A549 (cell line): ENCODE measurements around the gene ADGRF5. TPM values are rescaled to one million over a fixed set of nuclear protein-coding genes. Genes with fewer than 3 reads are reported as not detected.

Experiments
- ATAC-seq, 2 experiments: fragments of 200-7000 bp in 1 of 2; fragments of >200 bp in 1 of 2; cut with Nextera tagmentation in 1 of 2; cut with Tn5 transposase in 1 of 2; 3 replicates each; pipeline versions ENCODE4 v1.8.0 to v1.9.1; 2018 to 2020; ENCODE audit warnings: mild to moderate bottlenecking in 1 of 2, moderate library complexity in 1 of 2
- CTCF ChIA-PET: fragments of 300-600 bp; sonication (Branson Sonifier 250); formaldehyde crosslinking; extraction: SDS; loops from one replicate; lab custom pipeline; 2021; ENCODE audit warnings: antibody characterized with exemption, inconsistent platforms; lab: Yijun Ruan, JAX
- POLR2A ChIA-PET: fragments of 350-600 bp; formaldehyde crosslinking; extraction: SDS; loops from one replicate; lab custom pipeline; 2021; ENCODE audit warnings: antibody characterized with exemption, inconsistent platforms; lab: Yijun Ruan, JAX
- DNase-seq, 2 experiments: peaks; one replicate each; pipeline versions ENCODE4 v3.0.0 to v3.0.0-alpha.2; 2011 to 2016; ENCODE audit warnings: low read depth in 1 of 2, low spot score in 1 of 2
- FAIRE-seq: peaks from 2 replicates; lab custom pipeline; 2011; peaks lifted over from hg19 to GRCh38; lab: Jason Lieb, UNC
- H3K27ac ChIP-seq, 2 experiments: fragments of >200 bp; sonication (Bioruptor Twin); formaldehyde crosslinking; 3 replicates each; pipeline ENCODE4 v1.5.1; 2016 to 2017
- H3K4me1 ChIP-seq: fragments of >200 bp; sonication (Bioruptor Twin); formaldehyde crosslinking; 3 replicates; pipeline ENCODE4 v1.6.1; 2016
- H3K4me2 ChIP-seq: fragments of >200 bp; sonication (Bioruptor Twin); formaldehyde crosslinking; 3 replicates; pipeline ENCODE4 v1.6.1; 2016
- H3K4me3 ChIP-seq: fragments of >200 bp; sonication (Bioruptor Twin); formaldehyde crosslinking; 3 replicates; pipeline ENCODE4 v1.5.1; 2016
- H3K9me3 ChIP-seq: fragments of >200 bp; sonication (Bioruptor Twin); formaldehyde crosslinking; 3 replicates; pipeline ENCODE4 v1.6.1; 2016
- BCL3 ChIP-seq: fragments of >200 bp; sonication (Bioruptor Twin); formaldehyde crosslinking; IDR thresholded peaks from 3 replicates; pipeline ENCODE4 v1.6.1; 2016
- CBX8 ChIP-seq: fragments of 200-600 bp; sonication (generic); IDR thresholded peaks from 2 replicates; pipeline ENCODE4 v1.6.1; 2016
- CEBPB ChIP-seq, 2 experiments: fragments of >200 bp in 1 of 2; sonication (Bioruptor Twin) in 1 of 2; formaldehyde crosslinking in 1 of 2; IDR thresholded peaks; 2 replicates each; pipeline ENCODE4 v1.6.1; 2012 to 2016
- CHD2 ChIP-seq: fragments of 150-350 bp; IDR thresholded peaks from 2 replicates; pipeline ENCODE4 v1.6.1; 2014; ENCODE audit warnings: low read length; ENCODE audit not compliant: partially characterized antibody
- CHD4 ChIP-seq: fragments of 200-600 bp; sonication (generic); IDR thresholded peaks from 2 replicates; pipeline ENCODE4 v1.6.1; 2016; ENCODE audit warnings: antibody characterized with exemption, mild to moderate bottlenecking, borderline replicate concordance
- E2F6 ChIP-seq: IDR thresholded peaks from 2 replicates; pipeline ENCODE4 v1.6.1; 2012; ENCODE audit warnings: low read depth, borderline replicate concordance
- EHF ChIP-seq: fragments of 250-450 bp; sonication (Bioruptor Pico); IDR thresholded peaks from 2 replicates; pipeline ENCODE4 v1.5.0; 2020; ENCODE audit warnings: mild to moderate bottlenecking
- EHMT2 ChIP-seq: fragments of 200-600 bp; sonication (generic); IDR thresholded peaks from 2 replicates; pipeline ENCODE4 v1.6.1; 2016; ENCODE audit warnings: antibody characterized with exemption, low read depth, mild to moderate bottlenecking, moderate library complexity
- FOSB ChIP-seq: fragments of 250-450 bp; sonication (Bioruptor Pico); IDR thresholded peaks from 2 replicates; pipeline ENCODE4 v1.5.0; 2020; ENCODE audit warnings: mild to moderate bottlenecking, moderate library complexity
- FOSL2 ChIP-seq, 2 experiments: fragments of 450-650 bp in 1 of 2; fragments of >200 bp in 1 of 2; sonication (Bioruptor Twin) in 1 of 2; formaldehyde crosslinking; IDR thresholded peaks; 2 replicates each; pipeline versions ENCODE4 v1.5.0 to v1.6.1; 2016 to 2020; ENCODE audit warnings: mild to moderate bottlenecking in 1 of 2, moderate library complexity in 1 of 2
- HEYL ChIP-seq: fragments of 250-450 bp; sonication (Bioruptor Pico); IDR thresholded peaks from 2 replicates; pipeline ENCODE4 v1.8.0; 2021; ENCODE audit warnings: mild to moderate bottlenecking, moderate library complexity
- HOXA7 ChIP-seq: fragments of 250-450 bp; sonication (Bioruptor Pico); IDR thresholded peaks from 2 replicates; pipeline ENCODE4 v1.5.0; 2020; ENCODE audit warnings: mild to moderate bottlenecking, moderate library complexity
- HOXB13 ChIP-seq: fragments of 250-450 bp; sonication (Bioruptor Pico); IDR thresholded peaks from 2 replicates; pipeline ENCODE4 v1.5.0; 2020; ENCODE audit warnings: low read depth, mild to moderate bottlenecking, moderate library complexity
- HOXB5 ChIP-seq: fragments of 250-450 bp; sonication (Bioruptor Pico); IDR thresholded peaks from 2 replicates; pipeline ENCODE4 v1.5.0; 2020; ENCODE audit warnings: mild to moderate bottlenecking, moderate library complexity
- JUNB ChIP-seq: fragments of >200 bp; sonication (Bioruptor Twin); formaldehyde crosslinking; IDR thresholded peaks from 2 replicates; pipeline ENCODE4 v1.6.1; 2016
- KDM1A ChIP-seq: fragments of 200-600 bp; sonication (generic); IDR thresholded peaks from 2 replicates; pipeline ENCODE4 v1.6.1; 2016; ENCODE audit warnings: low read depth, mild to moderate bottlenecking
- KDM5A ChIP-seq: fragments of 200-600 bp; sonication (generic); IDR thresholded peaks from 2 replicates; pipeline ENCODE4 v1.6.1; 2016; ENCODE audit warnings: antibody characterized with exemption, mild to moderate bottlenecking
- MAFK ChIP-seq: fragments of 450-650 bp; IDR thresholded peaks from 2 replicates; pipeline ENCODE4 v1.6.1; 2014; ENCODE audit not compliant: partially characterized antibody
- POLR2A ChIP-seq: IDR thresholded peaks from 2 replicates; pipeline ENCODE4 v1.6.1; 2012; ENCODE audit warnings: mild to moderate bottlenecking, low read length
- RAD21 ChIP-seq, 2 experiments: fragments of >200 bp in 1 of 2; sonication (Bioruptor Twin) in 1 of 2; formaldehyde crosslinking in 1 of 2; IDR thresholded peaks in 1 of 2; conservative IDR thresholded peaks in 1 of 2; 2 replicates in 1 of 2; 3 replicates in 1 of 2; pipeline ENCODE4 v1.6.1; 2012 to 2018; ENCODE audit warnings: inconsistent platforms in 1 of 2
- RARB ChIP-seq: fragments of 250-450 bp; sonication (Bioruptor Pico); IDR thresholded peaks from 2 replicates; pipeline ENCODE4 v1.8.0; 2021; ENCODE audit warnings: mild to moderate bottlenecking, moderate library complexity
- RFX5 ChIP-seq: fragments of 450-650 bp; IDR thresholded peaks from 2 replicates; pipeline ENCODE4 v1.7.1; 2014; ENCODE audit warnings: antibody characterized with exemption, mild to moderate bottlenecking, moderate library complexity
- RNF2 ChIP-seq: fragments of 200-600 bp; sonication (generic); IDR thresholded peaks from 2 replicates; pipeline ENCODE4 v1.6.1; 2016; ENCODE audit warnings: low read depth, mild to moderate bottlenecking, antibody characterized with exemption, moderate library complexity, borderline replicate concordance
- SMC3 ChIP-seq: fragments of >200 bp; sonication (Bioruptor Twin); formaldehyde crosslinking; IDR thresholded peaks from 3 replicates; pipeline ENCODE4 v1.6.1; 2018; ENCODE audit warnings: inconsistent platforms
- SREBF2 ChIP-seq: fragments of 450-650 bp; IDR thresholded peaks from 2 replicates; pipeline ENCODE4 v1.6.1; 2014; ENCODE audit warnings: mild to moderate bottlenecking, moderate library complexity
- ZC3H11A ChIP-seq: fragments of 450-650 bp; IDR thresholded peaks from 2 replicates; pipeline ENCODE4 v1.6.1; 2014; ENCODE audit warnings: antibody characterized with exemption, mild to moderate bottlenecking
- ZFP36 ChIP-seq: fragments of 450-650 bp; IDR thresholded peaks from 2 replicates; pipeline ENCODE4 v1.6.1; 2014; ENCODE audit warnings: borderline replicate concordance; ENCODE audit not compliant: partially characterized antibody
- ZNF302 ChIP-seq: fragments of 250-450 bp; sonication (Bioruptor Pico); IDR thresholded peaks from 2 replicates; pipeline ENCODE4 v1.9.0; 2021; ENCODE audit warnings: inconsistent platforms, mild to moderate bottlenecking, moderate library complexity
- ZSCAN20 ChIP-seq: fragments of 250-450 bp; sonication (Bioruptor Pico); IDR thresholded peaks from 2 replicates; pipeline ENCODE4 v1.8.0; 2022; ENCODE audit warnings: mild to moderate bottlenecking, moderate library complexity
- WGBS: methylation state at CpG from one replicate; pipeline ENCODE4 v1.1.6; 2017; ENCODE audit errors: missing lambda C conversion rate; 5-methylcytosine and 5-hydroxymethylcytosine counted together
- polyA plus RNA-seq, 4 experiments: library from polyadenylated mRNA; depleted of rRNA in 3 of 4; stranded (reverse); fragments of >200 nt; fragmentation: RNase III in 1 of 4; extraction: RNeasy Plus Mini Kit Qiagen cat#74134 plus additional on column Dnase treatment in 1 of 4; gene quantifications; 2 replicates in 3 of 4; 3 replicates in 1 of 4; pipeline ENCODE4 v1.2.3, GENCODE V29; 2011 to 2017
- TF ChIP-seq, protein P1 (sequence below): IDR thresholded peaks from 2 replicates; pipeline ENCODE4 v1.6.1; 2012
- TF ChIP-seq, protein P2 (sequence below): fragments of 450-650 bp; IDR thresholded peaks from 2 replicates; pipeline ENCODE4 v1.6.1; 2014; ENCODE audit warnings: antibody characterized with exemption

ADGRF5 gene
- polyA plus RNA-seq, 2 of the 4 experiments (the other 2 are of a cell fraction) = not detected

DNA sequence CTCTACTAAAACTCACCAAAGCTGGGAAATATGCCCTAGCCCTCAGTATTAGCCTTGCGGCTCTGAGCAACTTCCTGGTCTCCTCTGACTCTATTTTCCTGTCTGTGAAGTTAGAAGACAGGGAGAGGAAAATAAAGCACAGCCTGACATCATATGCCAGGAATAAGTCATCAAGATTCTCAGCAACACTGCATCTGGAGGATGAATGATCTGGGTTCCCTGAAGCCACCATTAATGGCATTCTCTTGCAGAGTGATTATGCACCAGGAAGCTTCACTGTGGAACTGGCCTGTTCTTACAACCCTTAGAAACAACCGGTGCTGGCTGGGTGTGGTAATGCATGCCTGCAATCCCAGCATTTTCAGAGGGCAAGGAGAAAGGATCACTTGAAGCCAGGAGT lies 12.4 kb downstream of the ADGRF5 start:
- ChIA-PET CTCF (no interaction called here), POLR2A (no interaction called here)
- no peak overlapping the region for H3K4me2 ChIP-seq
- TF ChIP-seq KDM5A (no peak), RFX5 (no peak), CHD2 (no peak), ZFP36 (no peak), KDM1A (no peak), HEYL (CRISPR knock-in tag) (no peak), E2F6 (no peak), POLR2A (no peak), HOXB5 (CRISPR knock-in tag) (no peak), FOSB (CRISPR knock-in tag) (no peak), RAD21 (conservative IDR thresholded peaks at IDR 0.05 in 1 of 2, IDR thresholded peaks at IDR 0.05 in 1 of 2) (no peak), SMC3 (no peak), ZNF302 (CRISPR knock-in tag) (no peak), MAFK (no peak), ZC3H11A (no peak), CHD4 (no peak), EHF (CRISPR knock-in tag) (no peak), HOXA7 (CRISPR knock-in tag) (no peak), SREBF2 (no peak)
- TF ChIP-seq, protein P1, sequence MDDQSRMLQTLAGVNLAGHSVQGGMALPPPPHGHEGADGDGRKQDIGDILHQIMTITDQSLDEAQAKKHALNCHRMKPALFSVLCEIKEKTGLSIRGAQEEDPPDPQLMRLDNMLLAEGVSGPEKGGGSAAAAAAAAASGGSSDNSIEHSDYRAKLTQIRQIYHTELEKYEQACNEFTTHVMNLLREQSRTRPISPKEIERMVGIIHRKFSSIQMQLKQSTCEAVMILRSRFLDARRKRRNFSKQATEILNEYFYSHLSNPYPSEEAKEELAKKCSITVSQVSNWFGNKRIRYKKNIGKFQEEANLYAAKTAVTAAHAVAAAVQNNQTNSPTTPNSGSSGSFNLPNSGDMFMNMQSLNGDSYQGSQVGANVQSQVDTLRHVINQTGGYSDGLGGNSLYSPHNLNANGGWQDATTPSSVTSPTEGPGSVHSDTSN = no peak
- H3K9me3 ChIP-seq = no peaks in the 10 kb centered on the region
- no peak overlapping the region for H3K4me3 ChIP-seq
- ATAC-seq (no peak), FAIRE-seq (no peak), DNase-seq (no peak)
- H3K4me1 ChIP-seq = peaks cover 8% of the 10 kb centered on the region
- WGBS = 54% methylated on average over 2 of the region's 2 CpGs
- H3K27ac ChIP-seq = no peak overlapping the region

- no peaks in the 10 kb centered on the region for H3K4me1 ChIP-seq
- H3K4me3 ChIP-seq = no peak overlapping the region
- ATAC-seq = no peak
- WGBS = 86% methylated on average over 3 of the region's 3 CpGs
- TF ChIP-seq JUNB = no peak
- TF ChIP-seq RARB = no peak
- TF ChIP-seq FOSL2 (IDR thresholded peaks at IDR 0.05) = no peak
- TF ChIP-seq FOSL2 (CRISPR knock-in tag; IDR thresholded peaks at IDR 0.05) = no peak
- TF ChIP-seq CEBPB (IDR thresholded peaks at IDR 0.05) = no peak
- no peak for TF ChIP-seq HOXB5 (CRISPR knock-in tag)
- TF ChIP-seq, protein P2, sequence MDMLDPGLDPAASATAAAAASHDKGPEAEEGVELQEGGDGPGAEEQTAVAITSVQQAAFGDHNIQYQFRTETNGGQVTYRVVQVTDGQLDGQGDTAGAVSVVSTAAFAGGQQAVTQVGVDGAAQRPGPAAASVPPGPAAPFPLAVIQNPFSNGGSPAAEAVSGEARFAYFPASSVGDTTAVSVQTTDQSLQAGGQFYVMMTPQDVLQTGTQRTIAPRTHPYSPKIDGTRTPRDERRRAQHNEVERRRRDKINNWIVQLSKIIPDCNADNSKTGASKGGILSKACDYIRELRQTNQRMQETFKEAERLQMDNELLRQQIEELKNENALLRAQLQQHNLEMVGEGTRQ = no peak
- no peak for TF ChIP-seq RNF2
- TF ChIP-seq CBX8 = no peak
- TF ChIP-seq FOSB (CRISPR knock-in tag) = no peak
- no peak for TF ChIP-seq ZSCAN20
- TF ChIP-seq RFX5 = no peak
- no peak for TF ChIP-seq E2F6
- TF ChIP-seq KDM1A = no peak
- no peak for TF ChIP-seq RAD21 (conservative IDR thresholded peaks at IDR 0.05 in 1 of 2, IDR thresholded peaks at IDR 0.05 in 1 of 2)
- no peak for TF ChIP-seq BCL3
- TF ChIP-seq, protein P1 = no peak
- no peak for TF ChIP-seq EHMT2
- TF ChIP-seq HOXB13 (CRISPR knock-in tag) = no peak
- TF ChIP-seq, all 56 proteins: peak for 0
- ChIA-PET CTCF (no interaction called here), POLR2A (no interaction called here)
- Histone ChIP-seq H3K9me3 (no peaks in the 10 kb centered on the region), H3K27ac (no peak overlapping the region), H3K4me2 (no peak overlapping the region)
- FAIRE-seq = no peak
- no peak for DNase-seq
These were observed 15.0 kb downstream of the ADGRF5 start for GRCh38 chr6:46906776-46907175.
